Stimulated activated CD8-positive, alpha-beta memory T cell treated with anti-CD3 and anti-CD28 coated beads, Interleukin-15, amount 100 ng/mL, for 24 hours (primary cell): ENCODE results near the gene GIN1.
"Not testable (repeated sequence)": the region's sequence is repeated elsewhere in the genome, so short reads cannot be mapped to it uniquely, and the experiment has no call there.

Source experiments
- DNase-seq: peaks from one replicate; pipeline ENCODE4 v3.0.0-alpha.2; 2020; ENCODE audit warnings: low read depth

The GIN1 gene

GRCh38 chr5:103109277-103109676, 10.7 kb downstream of the GIN1 start:
- DNase-seq: no peak

- no peak for DNase-seq
Measured at GRCh38 chr5:103108086-103108485, 11.9 kb downstream of the GIN1 start.

GRCh38 chr5:103102234-103102633, 17.7 kb downstream of the GIN1 start:
- DNase-seq: no peak

- no peak for DNase-seq
Measured at GRCh38 chr5:103101079-103101750, 18.7 kb downstream of the GIN1 start.

- no peak for DNase-seq
Measured at GRCh38 chr5:103098993-103099392, 20.9 kb downstream of the GIN1 start.

- DNase-seq: no peak
Measured at GRCh38 chr5:103094737-103095136, 25.2 kb downstream of the GIN1 start.

GRCh38 chr5:103093727-103094126, 26.2 kb downstream of the GIN1 start:
- no peak for DNase-seq

- DNase-seq: no peak
Measured at GRCh38 chr5:103092676-103093075, 27.3 kb downstream of the GIN1 start.

GRCh38 chr5:103090791-103091190, 29.1 kb downstream of the GIN1 start:
- no peak for DNase-seq

GRCh38 chr5:103089272-103089671, 30.7 kb downstream of the GIN1 start:
- no peak for DNase-seq

GRCh38 chr5:103086547-103086946, 33.4 kb downstream of the GIN1 start:
- no peak for DNase-seq

- DNase-seq: no peak
Measured at GRCh38 chr5:103079796-103080195, 40.1 kb downstream of the GIN1 start.

- no peak for DNase-seq
Measured at GRCh38 chr5:103075442-103075841, 44.5 kb downstream of the GIN1 start.

- DNase-seq: not testable (repeated sequence)
Measured at GRCh38 chr5:103073500-103073899, 46.4 kb downstream of the GIN1 start.

- no peak for DNase-seq
Measured at GRCh38 chr5:103066326-103066725, 53.6 kb downstream of the GIN1 start.

- DNase-seq: no peak
Measured at GRCh38 chr5:103060424-103060954, 59.4 kb downstream of the GIN1 start.

GRCh38 chr5:103059525-103059924, 60.4 kb downstream of the GIN1 start:
- DNase-seq: no peak

GRCh38 chr5:103057208-103058130, 62.5 kb downstream of the GIN1 start:
- no peak for DNase-seq

GRCh38 chr5:103046706-103047105, 73.2 kb downstream of the GIN1 start:
- DNase-seq: not testable (repeated sequence)

- no peak for DNase-seq
Measured at GRCh38 chr5:103041071-103041676, 78.8 kb downstream of the GIN1 start.

- DNase-seq: no peak
Measured at GRCh38 chr5:103037673-103038455, 82.1 kb downstream of the GIN1 start.

- DNase-seq: no peak
Measured at GRCh38 chr5:103036601-103037000, 83.3 kb downstream of the GIN1 start.
